Measurements from ENCODE around the gene PAM. TPM values are rescaled to one million over a fixed set of nuclear protein-coding genes. Genes with fewer than 3 reads are reported as not detected.

The PAM gene
- total RNA-seq = 100 to 1,000 TPM in 2 of 4 donors, 10 to 100 TPM in 2; 37.8 to 144 (median 92.7) TPM

GRCh38 chr5:102754767-102755431 is at the start of gene PAM:
TSS of gene PAM (plus strand) at chr5:102755305. CDS start at chr5:102866196, 110,891 bp downstream.
- DNase-seq (ENCODE audit: low spot score in 2 of 2) = peak; percentile 71 to 95
- H3K4me3 ChIP-seq (ENCODE audit: low read depth, poor library complexity, severe bottlenecking) = peak within 1 kb of the TSS; percentile 77
- TF ChIP-seq POLR2A (IDR thresholded peaks at IDR 0.05) = peak in 1 of 2 donors; percentile 39
- TF ChIP-seq, protein P1, sequence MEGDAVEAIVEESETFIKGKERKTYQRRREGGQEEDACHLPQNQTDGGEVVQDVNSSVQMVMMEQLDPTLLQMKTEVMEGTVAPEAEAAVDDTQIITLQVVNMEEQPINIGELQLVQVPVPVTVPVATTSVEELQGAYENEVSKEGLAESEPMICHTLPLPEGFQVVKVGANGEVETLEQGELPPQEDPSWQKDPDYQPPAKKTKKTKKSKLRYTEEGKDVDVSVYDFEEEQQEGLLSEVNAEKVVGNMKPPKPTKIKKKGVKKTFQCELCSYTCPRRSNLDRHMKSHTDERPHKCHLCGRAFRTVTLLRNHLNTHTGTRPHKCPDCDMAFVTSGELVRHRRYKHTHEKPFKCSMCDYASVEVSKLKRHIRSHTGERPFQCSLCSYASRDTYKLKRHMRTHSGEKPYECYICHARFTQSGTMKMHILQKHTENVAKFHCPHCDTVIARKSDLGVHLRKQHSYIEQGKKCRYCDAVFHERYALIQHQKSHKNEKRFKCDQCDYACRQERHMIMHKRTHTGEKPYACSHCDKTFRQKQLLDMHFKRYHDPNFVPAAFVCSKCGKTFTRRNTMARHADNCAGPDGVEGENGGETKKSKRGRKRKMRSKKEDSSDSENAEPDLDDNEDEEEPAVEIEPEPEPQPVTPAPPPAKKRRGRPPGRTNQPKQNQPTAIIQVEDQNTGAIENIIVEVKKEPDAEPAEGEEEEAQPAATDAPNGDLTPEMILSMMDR (IDR thresholded peaks at IDR 0.05) = no peak
- intact Hi-C loops (cut with DNase I; ENCODE audit: low total_unique reads) = no loop called here
- 1% methylated on average over 23 to 30 of the region's 65 CpGs for WGBS, 2 donors

- TF ChIP-seq, protein P1 (IDR thresholded peaks at IDR 0.05) = no peak
- no peak for TF ChIP-seq POLR2A (IDR thresholded peaks at IDR 0.05)
- intact Hi-C loops (cut with DNase I; ENCODE audit: low total_unique reads) = no loop called here
- 84 to 85% methylated on average over 8 of the region's 8 CpGs for WGBS, 2 donors
- H3K4me3 ChIP-seq (ENCODE audit: low read depth, poor library complexity, severe bottlenecking) = no peak overlapping the region
- no peak for DNase-seq (ENCODE audit: low spot score in 2 of 2)
Measured at GRCh38 chr5:102711525-102712385, 43.4 kb upstream of the PAM start.

- intact Hi-C loops (cut with DNase I; ENCODE audit: low total_unique reads) = no loop called here
- no peak overlapping the region for H3K4me3 ChIP-seq (ENCODE audit: low read depth, poor library complexity, severe bottlenecking)
- 73 to 76% methylated on average over 2 of the region's 2 CpGs for WGBS, 2 donors
- TF ChIP-seq, protein P1 (IDR thresholded peaks at IDR 0.05) = no peak
- TF ChIP-seq POLR2A (IDR thresholded peaks at IDR 0.05) = no peak
- DNase-seq (ENCODE audit: low spot score in 2 of 2) = no peak
Measured at GRCh38 chr5:102713278-102713677, 41.8 kb upstream of the PAM start.

DNA sequence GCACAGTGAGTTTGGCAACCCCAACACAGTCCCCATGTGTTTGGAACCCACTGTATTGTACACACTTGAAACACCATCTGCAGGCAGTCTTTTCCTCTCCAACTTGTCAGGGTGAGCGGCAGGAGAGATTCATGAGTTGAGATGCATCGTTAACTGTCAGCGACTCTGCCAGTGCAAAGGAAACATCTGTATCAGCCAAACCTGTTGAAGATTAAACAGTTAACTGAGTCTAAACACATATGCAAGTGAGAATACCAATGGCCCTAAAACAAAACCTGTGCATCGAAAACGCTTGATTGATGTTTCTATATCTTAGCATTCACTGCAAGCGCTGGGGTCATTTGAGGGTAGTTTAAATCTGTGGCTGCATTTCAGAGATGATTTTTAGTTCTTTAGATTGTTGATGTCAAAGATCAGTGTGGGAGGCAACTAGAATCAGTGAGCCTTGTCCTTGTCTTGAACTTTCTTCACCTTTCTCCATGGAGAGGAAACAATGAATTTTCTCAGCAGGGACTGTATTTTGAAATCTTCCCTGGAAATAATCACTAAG is 41.3 kb upstream of the PAM start:
- DNase-seq (ENCODE audit: low spot score in 2 of 2) = no peak
- 31 to 35% methylated on average over 6 of the region's 6 CpGs for WGBS, 2 donors
- H3K4me3 ChIP-seq (ENCODE audit: low read depth, poor library complexity, severe bottlenecking) = no peak overlapping the region
- no peak for TF ChIP-seq POLR2A (IDR thresholded peaks at IDR 0.05)
- TF ChIP-seq, protein P1 (IDR thresholded peaks at IDR 0.05) = no peak
- intact Hi-C loops (cut with DNase I; ENCODE audit: low total_unique reads) = no loop called here

- H3K4me3 ChIP-seq (ENCODE audit: low read depth, poor library complexity, severe bottlenecking) = no peak overlapping the region
- intact Hi-C loops (cut with DNase I; ENCODE audit: low total_unique reads) = no loop called here
- peak in 1 of 2 donors; percentile 25 for DNase-seq (ENCODE audit: low spot score in 2 of 2)
- TF ChIP-seq POLR2A (IDR thresholded peaks at IDR 0.05) = no peak
- TF ChIP-seq, protein P1 (IDR thresholded peaks at IDR 0.05) = no peak
- 38 to 43% methylated on average over 4 of the region's 4 CpGs for WGBS, 2 donors
Measured at GRCh38 chr5:102715082-102715807, 39.9 kb upstream of the PAM start.
